ENCODE data around the gene PCDHGA10. TPM values are rescaled to one million over a fixed set of nuclear protein-coding genes. Genes with fewer than 3 reads are reported as not detected.
A peak's percentile ranks its signal among the peaks of the same experiment; 100 is the strongest.

The PCDHGA10 gene
- total and polyA plus RNA-seq, 9 of the 15 experiments (the other 6 are each of a cell fraction or from before 2014, with no cell fraction given): 0.01 to 0.11 (median 0.05) TPM

DNA sequence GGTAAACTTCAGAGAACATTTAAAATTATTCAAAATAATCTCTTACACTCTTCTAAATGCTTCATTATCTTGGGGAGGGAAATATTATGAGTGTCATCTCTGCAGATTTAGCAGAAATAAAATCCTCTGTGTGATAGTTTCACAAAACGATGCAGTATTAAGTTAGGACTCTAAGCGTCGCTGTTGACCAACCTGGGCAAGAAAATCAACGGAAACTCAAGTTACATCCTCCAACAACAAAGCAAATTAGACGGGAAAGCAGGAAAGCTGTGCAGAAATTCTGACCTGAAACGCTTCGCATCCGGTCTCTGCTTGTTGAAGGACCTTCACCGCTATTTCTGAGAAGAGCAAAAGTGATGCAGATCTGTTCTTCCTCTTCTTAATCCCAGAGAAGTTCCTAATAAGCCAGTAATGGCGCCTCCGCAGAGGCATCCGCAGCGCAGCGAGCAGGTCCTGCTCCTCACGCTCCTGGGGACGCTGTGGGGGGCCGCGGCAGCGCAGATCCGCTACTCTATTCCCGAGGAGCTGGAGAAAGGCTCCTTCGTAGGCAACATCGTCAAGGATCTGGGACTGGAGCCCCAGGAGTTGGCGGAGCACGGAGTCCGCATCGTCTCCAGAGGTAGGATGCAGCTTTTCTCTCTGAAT, 39.0 kb upstream of the PCDHGA10 start, which contains the start of gene PCDHGA6:
TSS of gene PCDHGA6 (plus strand) at position 219 of the 645 bp plus-strand sequence. CDS start at position 412, 193 bp downstream.
- H3K27ac ChIP-seq (ENCODE audit: extremely low read depth, low read depth, low read length): no peak within 1 kb of the TSS
- H3K79me2 ChIP-seq (ENCODE audit: control insufficient read depth, insufficient read depth, low read length): no peaks in the 10 kb centered on the region
- ATAC-seq (peak; percentile 61; the same call in 1 of the 3 replicates), DNase-seq (ENCODE audit: extremely low read depth in 1 of 4, low spot score in 3 of 4) (no peak), FAIRE-seq (peak; percentile 26)
- in situ Hi-C loops (cut with MboI): no loop called here
- H2AFZ ChIP-seq (ENCODE audit: low read depth, low read length): 0 out of 2 replicates have a peak within 1 kb of the TSS, but pooled peaks have one; percentile 9
- H3K27me3 ChIP-seq (ENCODE audit: control insufficient read depth in 2 of 2, insufficient read depth in 2 of 2, low read length in 2 of 2): peaks cover 4 to 38% of the 10 kb centered on the region in 2 experiments
- no peaks in the 10 kb centered on the region for H3K36me3 ChIP-seq (ENCODE audit: control insufficient read depth, insufficient read depth, low read length)
- H3K9me1 ChIP-seq (ENCODE audit: control insufficient read depth, insufficient read depth, low read length): no peaks in the 10 kb centered on the region
- H3K9me3 ChIP-seq (replicated peaks; ENCODE audit: control insufficient read depth, insufficient read depth, low read depth, low read length): no peaks in the 10 kb centered on the region
- H3K4me3 ChIP-seq: no peak within 1 kb of the TSS
- no peaks in the 10 kb centered on the region for H4K20me1 ChIP-seq (replicated peaks; ENCODE audit: control insufficient read depth, insufficient read depth, low read length)
- no peak within 1 kb of the TSS for H3K9ac ChIP-seq (ENCODE audit: insufficient read depth in 1 of 2, low read depth in 2 of 2, low read length in 2 of 2)
- intact Hi-C loops (cut with micrococcal nuclease): loop anchor here (5.0 kb wide), 1 partner anchor 46 kb away; no protein-coding TSS in a partner anchor
- no peak for TF ChIP-seq CHCHD3 (CRISPR knock-in tag; IDR thresholded peaks at IDR 0.05)
- TF ChIP-seq, protein P1, sequence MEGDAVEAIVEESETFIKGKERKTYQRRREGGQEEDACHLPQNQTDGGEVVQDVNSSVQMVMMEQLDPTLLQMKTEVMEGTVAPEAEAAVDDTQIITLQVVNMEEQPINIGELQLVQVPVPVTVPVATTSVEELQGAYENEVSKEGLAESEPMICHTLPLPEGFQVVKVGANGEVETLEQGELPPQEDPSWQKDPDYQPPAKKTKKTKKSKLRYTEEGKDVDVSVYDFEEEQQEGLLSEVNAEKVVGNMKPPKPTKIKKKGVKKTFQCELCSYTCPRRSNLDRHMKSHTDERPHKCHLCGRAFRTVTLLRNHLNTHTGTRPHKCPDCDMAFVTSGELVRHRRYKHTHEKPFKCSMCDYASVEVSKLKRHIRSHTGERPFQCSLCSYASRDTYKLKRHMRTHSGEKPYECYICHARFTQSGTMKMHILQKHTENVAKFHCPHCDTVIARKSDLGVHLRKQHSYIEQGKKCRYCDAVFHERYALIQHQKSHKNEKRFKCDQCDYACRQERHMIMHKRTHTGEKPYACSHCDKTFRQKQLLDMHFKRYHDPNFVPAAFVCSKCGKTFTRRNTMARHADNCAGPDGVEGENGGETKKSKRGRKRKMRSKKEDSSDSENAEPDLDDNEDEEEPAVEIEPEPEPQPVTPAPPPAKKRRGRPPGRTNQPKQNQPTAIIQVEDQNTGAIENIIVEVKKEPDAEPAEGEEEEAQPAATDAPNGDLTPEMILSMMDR (IDR thresholded peaks at IDR 0.05 in 2 of 3, conservative IDR thresholded peaks at IDR 0.05 in 1 of 3; ENCODE audit: insufficient read depth in 2 of 3, low read depth in 1 of 3, low read length in 3 of 3): peak; percentile 43 to 63 (median 60)
- TF ChIP-seq, protein P2, sequence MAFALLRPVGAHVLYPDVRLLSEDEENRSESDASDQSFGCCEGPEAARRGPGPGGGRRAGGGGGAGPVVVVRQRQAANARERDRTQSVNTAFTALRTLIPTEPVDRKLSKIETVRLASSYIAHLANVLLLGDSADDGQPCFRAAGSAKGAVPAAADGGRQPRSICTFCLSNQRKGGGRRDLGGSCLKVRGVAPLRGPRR (CRISPR knock-in tag; IDR thresholded peaks at IDR 0.05): no peak
- TF ChIP-seq ZNF764 (CRISPR knock-in tag; IDR thresholded peaks at IDR 0.05; ENCODE audit: low read depth): no peak
- peak in 1 of 2 experiments; percentile 45; a peak in 2 of 4 replicates for TF ChIP-seq RAD21 (CRISPR knock-in tag; conservative IDR thresholded peaks at IDR 0.05 in 1 of 2, IDR thresholded peaks at IDR 0.05 in 1 of 2)
- TF ChIP-seq ETV1 (tag; conservative IDR thresholded peaks at IDR 0.05; ENCODE audit: low read depth): 0 out of 2 replicates have a peak, but pooled peaks have one; percentile 34
- no peak for TF ChIP-seq ZNF140 (CRISPR knock-in tag; IDR thresholded peaks at IDR 0.05)
- WGBS (ENCODE audit: insufficient coverage, low coverage, missing lambda C conversion rate): 21% methylated on average over 22 of the region's 27 CpGs
- ChIA-PET CTCF (ENCODE audit: low intra/inter-chr PET ratio) (interaction anchor here (0.6 to 1.3 kb wide), 2 partner anchors 141 to 770 kb away, joined by 3 read pairs; no protein-coding TSS in a partner anchor), POLR2A (interaction anchor here (0.6 kb wide), 1 partner anchor 207 kb away, joined by 5 read pairs; no protein-coding TSS in a partner anchor)
- H3K4me2 ChIP-seq (ENCODE audit: insufficient read depth, low read length): peak within 1 kb of the TSS; percentile 23; the same call in 1 of the 2 replicates
- no TSS peak for BruUV-seq (replicated peaks)
- H3K4me1 ChIP-seq (replicated peaks in 1 of 2; ENCODE audit: control insufficient read depth in 2 of 2, insufficient read depth in 2 of 2, low read length in 2 of 2): peaks cover 0 to 7% of the 10 kb centered on the region in 2 experiments; a peak in 1 of 5 replicates
